ENCODE data around the gene ENOPH1. TPM values are rescaled to one million over a fixed set of nuclear protein-coding genes. Genes with fewer than 3 reads are reported as not detected.
"Not testable (repeated sequence)": the region's sequence is repeated elsewhere in the genome, so short reads cannot be mapped to it uniquely, and the experiment has no call there.

Gene ENOPH1
- total and polyA plus RNA-seq, 2 of the 4 experiments (the other 2 are of a cell fraction) = 18.0 to 36.0 TPM

DNA sequence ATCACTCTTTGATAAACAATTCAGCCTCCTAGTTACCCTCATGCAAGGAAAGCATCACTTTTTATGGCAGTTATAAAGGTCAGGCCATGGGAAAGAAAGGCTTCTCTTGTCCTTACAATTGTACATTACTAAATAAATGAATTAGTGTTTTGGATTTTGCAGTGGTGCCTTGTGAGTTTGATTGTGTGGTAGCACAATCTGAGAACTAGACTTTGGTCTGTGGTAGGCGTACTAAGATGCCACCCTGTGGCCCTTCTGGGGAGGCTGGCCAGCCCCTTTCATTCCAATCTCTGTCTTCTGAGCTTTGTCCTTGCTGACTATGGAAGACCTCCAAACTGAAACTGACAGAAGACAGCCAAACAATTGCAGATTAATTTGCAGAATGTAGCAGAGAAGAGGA lies 42.0 kb upstream of the ENOPH1 start:
- no peak overlapping the region for H3K23ac ChIP-seq (ENCODE audit: low read depth, low read length)
- H3K4me3 ChIP-seq (ENCODE audit: insufficient read depth, low read depth, low read length) = no peak overlapping the region
- no TSS peak for BruUV-seq (replicated peaks)
- no peak overlapping the region for H3K4ac ChIP-seq (ENCODE audit: low read depth, low read length)
- H4K20me1 ChIP-seq (ENCODE audit: insufficient read depth, low read length) = no peaks in the 10 kb centered on the region
- H3K4me2 ChIP-seq (ENCODE audit: low read depth, low read length) = no peak overlapping the region
- H3K56ac ChIP-seq (ENCODE audit: extremely low read depth, insufficient read depth, low read length) = no peak overlapping the region
- TF ChIP-seq CHD1 (IDR thresholded peaks at IDR 0.05; ENCODE audit: low read depth, low read length) (no peak), BHLHE40 (IDR thresholded peaks at IDR 0.05; ENCODE audit: low read depth, low read length) (no peak), NFE2L2 (IDR thresholded peaks at IDR 0.05; ENCODE audit: low read depth, low read length) (no peak)
- no peak overlapping the region for H2AK9ac ChIP-seq (replicated peaks; ENCODE audit: low read depth, low read length, poor library complexity)
- no peak overlapping the region for H4K5ac ChIP-seq (ENCODE audit: low read depth, low read length)
- peaks cover 3% of the 10 kb centered on the region; the same call in 1 of the 2 replicates for H3K36me3 ChIP-seq (ENCODE audit: control insufficient read depth, insufficient read depth, low read length)
- no peak overlapping the region for H3K18ac ChIP-seq (ENCODE audit: low read depth, low read length)
- no peak overlapping the region for H3K9ac ChIP-seq (ENCODE audit: low read depth, low read length)
- no peak overlapping the region for H4K8ac ChIP-seq (ENCODE audit: low read depth in 2 of 2, low read length in 2 of 2)
- no peaks in the 10 kb centered on the region; the same call in 1 of the 2 replicates for H3K9me1 ChIP-seq (ENCODE audit: insufficient read depth, low read length)
- dilution Hi-C loops (cut with HindIII; ENCODE audit: low sequenced_read_pairs, unreplicated experiment) = no loop called here
- no peak overlapping the region for H2AFZ ChIP-seq (replicated peaks; ENCODE audit: low read length, poor library complexity)
- H3K27ac ChIP-seq (ENCODE audit: insufficient read depth, low read length) = no peak overlapping the region
- no peaks in the 10 kb centered on the region for H3K27me3 ChIP-seq (ENCODE audit: control insufficient read depth, insufficient read depth, low read length)
- no peak overlapping the region for H2BK15ac ChIP-seq (ENCODE audit: low read depth, low read length)
- H2BK20ac ChIP-seq (ENCODE audit: low read depth, low read length) = no peak overlapping the region
- H3K14ac ChIP-seq (replicated peaks; ENCODE audit: low read depth, low read length) = no peak overlapping the region
- DNase-seq (no peak), ATAC-seq (ENCODE audit: low read depth) (no peak; the same call in 1 of the 2 replicates)
- intact Hi-C loops (cut with micrococcal nuclease) = no loop called here
- no peak overlapping the region for H4K91ac ChIP-seq (ENCODE audit: insufficient read depth, low read depth, low read length)
- H2AK5ac ChIP-seq (ENCODE audit: low read depth, low read length) = no peak overlapping the region
- no peaks in the 10 kb centered on the region for H3K79me1 ChIP-seq (ENCODE audit: low read depth in 1 of 2, low read length in 2 of 2)
- in situ Hi-C loops (cut with MboI; ENCODE audit: low sequenced_read_pairs) = no loop called here
- ChIA-PET POLR2A (ENCODE audit: unreplicated experiment) (no interaction called here), CTCF (no interaction called here)
- no peak overlapping the region for H2BK5ac ChIP-seq (ENCODE audit: low read depth, low read length, poor library complexity, severe bottlenecking)
- WGBS, 2 experiments (ENCODE audit: extremely low coverage in 2 of 2, insufficient read length in 1 of 2) = no CpG with 5 or more reads among the region's 1 CpG
- no peaks in the 10 kb centered on the region for H3K9me3 ChIP-seq (ENCODE audit: control insufficient read depth, insufficient read depth, low read length)
- H3K4me1 ChIP-seq (ENCODE audit: control insufficient read depth, insufficient read depth, low read length) = no peaks in the 10 kb centered on the region; the same call in 1 of the 2 replicates
- H2BK120ac ChIP-seq (ENCODE audit: low read depth, low read length) = no peak overlapping the region

GRCh38 chr4:82390061-82390460 lies 40.3 kb upstream of the ENOPH1 start:
- H2BK120ac ChIP-seq (ENCODE audit: low read depth, low read length); H4K20me1 ChIP-seq (ENCODE audit: insufficient read depth, low read length); H3K9me3 ChIP-seq (ENCODE audit: control insufficient read depth, insufficient read depth, low read length); POLR2A ChIA-PET (ENCODE audit: unreplicated experiment); BruUV-seq (replicated peaks); H3K9me1 ChIP-seq (ENCODE audit: insufficient read depth, low read length); H2AFZ ChIP-seq (replicated peaks; ENCODE audit: low read length, poor library complexity); in situ Hi-C loops (cut with MboI; ENCODE audit: low sequenced_read_pairs); DNase-seq; H3K4me2 ChIP-seq (ENCODE audit: low read depth, low read length); H4K8ac ChIP-seq (ENCODE audit: low read depth in 2 of 2, low read length in 2 of 2); H3K79me1 ChIP-seq (ENCODE audit: low read depth in 1 of 2, low read length in 2 of 2); H3K36me3 ChIP-seq (ENCODE audit: control insufficient read depth, insufficient read depth, low read length); intact Hi-C loops (cut with micrococcal nuclease); H3K4me1 ChIP-seq (ENCODE audit: control insufficient read depth, insufficient read depth, low read length); ATAC-seq (ENCODE audit: low read depth); H2BK5ac ChIP-seq (ENCODE audit: low read depth, low read length, poor library complexity, severe bottlenecking); H3K56ac ChIP-seq (ENCODE audit: extremely low read depth, insufficient read depth, low read length); H3K14ac ChIP-seq (replicated peaks; ENCODE audit: low read depth, low read length); H2AK5ac ChIP-seq (ENCODE audit: low read depth, low read length); H3K4me3 ChIP-seq (ENCODE audit: insufficient read depth, low read depth, low read length); H3K27me3 ChIP-seq (ENCODE audit: control insufficient read depth, insufficient read depth, low read length); dilution Hi-C loops (cut with HindIII; ENCODE audit: low sequenced_read_pairs, unreplicated experiment); H3K18ac ChIP-seq (ENCODE audit: low read depth, low read length); H4K5ac ChIP-seq (ENCODE audit: low read depth, low read length); CTCF ChIA-PET; H2AK9ac ChIP-seq (replicated peaks; ENCODE audit: low read depth, low read length, poor library complexity); H3K27ac ChIP-seq (ENCODE audit: insufficient read depth, low read length); H4K91ac ChIP-seq (ENCODE audit: insufficient read depth, low read depth, low read length); H2BK15ac ChIP-seq (ENCODE audit: low read depth, low read length); H2BK20ac ChIP-seq (ENCODE audit: low read depth, low read length); H3K23ac ChIP-seq (ENCODE audit: low read depth, low read length); H3K9ac ChIP-seq (ENCODE audit: low read depth, low read length); H3K4ac ChIP-seq (ENCODE audit: low read depth, low read length): not testable (repeated sequence)
- whole genome bisulfite sequencing, 2 experiments (ENCODE audit: extremely low coverage in 2 of 2, insufficient read length in 1 of 2) = no CpG with 5 or more reads among the region's 9 CpGs
